SK-N-SH treated with all-trans-retinoic acid at 6 μM for 48 hours (cell line): ENCODE data around the gene POLR3C.

Experiments used
- ATAC-seq: fragments of 200-7000 bp; cut with Tn5 transposase; 3 replicates; pipeline ENCODE4 v1.9.1; 2020; ENCODE audit warnings: mild to moderate bottlenecking, moderate library complexity
- BACH2 ChIP-seq: fragments of 250-450 bp; sonication (Bioruptor Pico); IDR thresholded peaks from 2 replicates; pipeline ENCODE4 v1.9.0; 2021; ENCODE audit warnings: mild to moderate bottlenecking, borderline replicate concordance
- CSDC2 ChIP-seq: fragments of 250-450 bp; sonication (Bioruptor Pico); IDR thresholded peaks from 2 replicates; pipeline ENCODE4 v1.5.0; 2020; ENCODE audit warnings: mild to moderate bottlenecking, moderate library complexity
- ESRRG ChIP-seq: fragments of 250-450 bp; sonication (Bioruptor Pico); IDR thresholded peaks from 2 replicates; pipeline ENCODE4 v1.6.1; 2021; ENCODE audit warnings: mild to moderate bottlenecking
- ISL1 ChIP-seq: fragments of 250-450 bp; sonication (Bioruptor Pico); IDR thresholded peaks from 2 replicates; pipeline ENCODE4 v2.1.2; 2022; ENCODE audit warnings: mild to moderate bottlenecking, moderate library complexity
- OSR1 ChIP-seq: fragments of 250-450 bp; sonication (Bioruptor Pico); IDR thresholded peaks from 2 replicates; pipeline ENCODE4 v1.8.0; 2022; ENCODE audit warnings: moderate library complexity, mild to moderate bottlenecking, inconsistent platforms
- PPARA ChIP-seq: fragments of 250-450 bp; sonication (Bioruptor Pico); IDR thresholded peaks from 2 replicates; pipeline ENCODE4 v1.5.0; 2020; ENCODE audit warnings: mild to moderate bottlenecking, borderline replicate concordance
- SNAI2 ChIP-seq: fragments of 250-450 bp; sonication (Bioruptor Pico); IDR thresholded peaks from 2 replicates; pipeline ENCODE4 v1.5.0; 2020; ENCODE audit warnings: mild to moderate bottlenecking, moderate library complexity
- TCF4 ChIP-seq: fragments of 250-450 bp; sonication (Bioruptor Pico); IDR thresholded peaks from 2 replicates; pipeline ENCODE4 v1.8.0; 2021; ENCODE audit warnings: mild to moderate bottlenecking, moderate library complexity, borderline replicate concordance
- TOX ChIP-seq: fragments of 250-450 bp; sonication (Bioruptor Pico); IDR thresholded peaks from 2 replicates; pipeline ENCODE4 v1.8.0; 2021; ENCODE audit warnings: mild to moderate bottlenecking, moderate library complexity, borderline replicate concordance
- ZC3H10 ChIP-seq: fragments of 250-450 bp; sonication (Bioruptor Pico); IDR thresholded peaks from 2 replicates; pipeline ENCODE4 v1.5.1; 2021; ENCODE audit warnings: mild to moderate bottlenecking, moderate library complexity
- ZFP3 ChIP-seq: fragments of 250-450 bp; sonication (Bioruptor Pico); IDR thresholded peaks from 2 replicates; pipeline ENCODE4 v1.5.0; 2020; ENCODE audit warnings: mild to moderate bottlenecking, moderate library complexity
- ZFP30 ChIP-seq: fragments of 450-650 bp; formaldehyde crosslinking; IDR thresholded peaks from 2 replicates; pipeline ENCODE4 v1.5.0; 2022; ENCODE audit warnings: mild to moderate bottlenecking, moderate library complexity
- ZNF565 ChIP-seq: fragments of 450-650 bp; formaldehyde crosslinking; conservative IDR thresholded peaks from 2 replicates; pipeline ENCODE4 v1.5.0; 2020; ENCODE audit warnings: low read depth, mild to moderate bottlenecking, moderate library complexity
- ZNF70 ChIP-seq: fragments of 450-650 bp; formaldehyde crosslinking; IDR thresholded peaks from 2 replicates; pipeline ENCODE4 v1.5.0; 2020; ENCODE audit warnings: mild to moderate bottlenecking, moderate library complexity
- ZNF8 ChIP-seq: fragments of 450-650 bp; formaldehyde crosslinking; IDR thresholded peaks from 2 replicates; pipeline ENCODE4 v1.5.0; 2020; ENCODE audit warnings: mild to moderate bottlenecking, moderate library complexity
- TF ChIP-seq, protein P1 (sequence below): fragments of 250-450 bp; sonication (Bioruptor Pico); IDR thresholded peaks from 2 replicates; pipeline ENCODE4 v1.8.0; 2020; ENCODE audit warnings: mild to moderate bottlenecking, moderate library complexity, borderline replicate concordance
- TF ChIP-seq, protein P2 (sequence below): fragments of 250-450 bp; sonication (Bioruptor Pico); IDR thresholded peaks from 2 replicates; pipeline ENCODE4 v1.5.1; 2021; ENCODE audit warnings: mild to moderate bottlenecking, moderate library complexity
- TF ChIP-seq, protein P3 (sequence below): fragments of 250-450 bp; sonication (Bioruptor Pico); IDR thresholded peaks from 2 replicates; pipeline ENCODE4 v1.5.1; 2020; ENCODE audit warnings: low read depth, mild to moderate bottlenecking, moderate library complexity
- TF ChIP-seq, protein P4 (sequence below): fragments of 250-450 bp; sonication (Bioruptor Pico); IDR thresholded peaks from 2 replicates; pipeline ENCODE4 v1.8.0; 2021; ENCODE audit warnings: low read depth, mild to moderate bottlenecking, moderate library complexity, borderline replicate concordance
- TF ChIP-seq, protein P5 (sequence below): fragments of 250-450 bp; sonication (Bioruptor Pico); IDR thresholded peaks from 2 replicates; pipeline ENCODE4 v1.5.0; 2020; ENCODE audit warnings: mild to moderate bottlenecking, moderate library complexity

Gene POLR3C

DNA sequence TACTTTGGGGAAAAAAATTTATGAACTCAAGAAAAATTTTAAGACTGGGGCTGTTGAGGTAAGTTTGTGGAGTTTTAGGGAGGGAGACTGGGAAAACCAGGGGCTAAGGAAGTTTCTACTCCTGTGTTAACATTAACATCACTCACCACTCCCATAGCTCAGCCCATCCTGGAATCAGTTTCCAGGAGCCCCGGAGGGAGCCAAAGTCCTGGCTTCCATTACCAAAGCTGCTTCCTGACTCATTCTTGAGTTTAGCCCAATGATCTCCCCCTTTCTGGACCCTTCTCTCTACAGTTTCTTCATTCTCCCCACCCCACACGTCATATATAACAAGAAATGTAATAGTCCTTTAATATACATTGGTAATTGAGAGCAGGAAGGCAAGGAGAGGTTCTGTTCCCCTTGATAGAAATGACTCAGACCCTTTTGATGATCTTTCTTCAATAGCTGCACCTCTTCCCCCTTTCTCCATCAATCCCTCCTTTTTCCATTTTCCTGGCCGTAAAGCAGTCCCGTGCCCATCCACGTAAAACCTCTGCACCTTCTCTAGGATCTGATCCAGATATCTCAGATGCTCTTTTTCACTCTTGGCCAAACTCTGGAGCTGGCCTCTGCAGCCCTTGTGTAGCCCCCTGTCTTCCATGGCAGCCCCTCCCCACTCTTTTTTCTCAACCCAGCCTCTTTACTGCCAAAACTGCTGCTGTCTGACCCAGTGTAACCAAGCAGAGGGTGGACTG lies 39.5 kb downstream of the POLR3C start (continued):
- TF ChIP-seq, protein P1, sequence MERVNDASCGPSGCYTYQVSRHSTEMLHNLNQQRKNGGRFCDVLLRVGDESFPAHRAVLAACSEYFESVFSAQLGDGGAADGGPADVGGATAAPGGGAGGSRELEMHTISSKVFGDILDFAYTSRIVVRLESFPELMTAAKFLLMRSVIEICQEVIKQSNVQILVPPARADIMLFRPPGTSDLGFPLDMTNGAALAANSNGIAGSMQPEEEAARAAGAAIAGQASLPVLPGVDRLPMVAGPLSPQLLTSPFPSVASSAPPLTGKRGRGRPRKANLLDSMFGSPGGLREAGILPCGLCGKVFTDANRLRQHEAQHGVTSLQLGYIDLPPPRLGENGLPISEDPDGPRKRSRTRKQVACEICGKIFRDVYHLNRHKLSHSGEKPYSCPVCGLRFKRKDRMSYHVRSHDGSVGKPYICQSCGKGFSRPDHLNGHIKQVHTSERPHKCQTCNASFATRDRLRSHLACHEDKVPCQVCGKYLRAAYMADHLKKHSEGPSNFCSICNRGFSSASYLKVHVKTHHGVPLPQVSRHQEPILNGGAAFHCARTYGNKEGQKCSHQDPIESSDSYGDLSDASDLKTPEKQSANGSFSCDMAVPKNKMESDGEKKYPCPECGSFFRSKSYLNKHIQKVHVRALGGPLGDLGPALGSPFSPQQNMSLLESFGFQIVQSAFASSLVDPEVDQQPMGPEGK (CRISPR knock-in tag) = no peak
- TF ChIP-seq, protein P2, sequence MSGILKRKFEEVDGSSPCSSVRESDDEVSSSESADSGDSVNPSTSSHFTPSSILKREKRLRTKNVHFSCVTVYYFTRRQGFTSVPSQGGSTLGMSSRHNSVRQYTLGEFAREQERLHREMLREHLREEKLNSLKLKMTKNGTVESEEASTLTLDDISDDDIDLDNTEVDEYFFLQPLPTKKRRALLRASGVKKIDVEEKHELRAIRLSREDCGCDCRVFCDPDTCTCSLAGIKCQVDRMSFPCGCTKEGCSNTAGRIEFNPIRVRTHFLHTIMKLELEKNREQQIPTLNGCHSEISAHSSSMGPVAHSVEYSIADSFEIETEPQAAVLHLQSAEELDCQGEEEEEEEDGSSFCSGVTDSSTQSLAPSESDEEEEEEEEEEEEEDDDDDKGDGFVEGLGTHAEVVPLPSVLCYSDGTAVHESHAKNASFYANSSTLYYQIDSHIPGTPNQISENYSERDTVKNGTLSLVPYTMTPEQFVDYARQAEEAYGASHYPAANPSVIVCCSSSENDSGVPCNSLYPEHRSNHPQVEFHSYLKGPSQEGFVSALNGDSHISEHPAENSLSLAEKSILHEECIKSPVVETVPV (CRISPR knock-in tag) = no peak
- TF ChIP-seq BACH2 (CRISPR knock-in tag) (no peak), CSDC2 (CRISPR knock-in tag) (no peak), ZFP30 (no peak), ZNF8 (CRISPR knock-in tag) (no peak), SNAI2 (CRISPR knock-in tag) (no peak), ESRRG (CRISPR knock-in tag) (no peak), OSR1 (CRISPR knock-in tag) (no peak), ISL1 (no peak)
- TF ChIP-seq, protein P3, sequence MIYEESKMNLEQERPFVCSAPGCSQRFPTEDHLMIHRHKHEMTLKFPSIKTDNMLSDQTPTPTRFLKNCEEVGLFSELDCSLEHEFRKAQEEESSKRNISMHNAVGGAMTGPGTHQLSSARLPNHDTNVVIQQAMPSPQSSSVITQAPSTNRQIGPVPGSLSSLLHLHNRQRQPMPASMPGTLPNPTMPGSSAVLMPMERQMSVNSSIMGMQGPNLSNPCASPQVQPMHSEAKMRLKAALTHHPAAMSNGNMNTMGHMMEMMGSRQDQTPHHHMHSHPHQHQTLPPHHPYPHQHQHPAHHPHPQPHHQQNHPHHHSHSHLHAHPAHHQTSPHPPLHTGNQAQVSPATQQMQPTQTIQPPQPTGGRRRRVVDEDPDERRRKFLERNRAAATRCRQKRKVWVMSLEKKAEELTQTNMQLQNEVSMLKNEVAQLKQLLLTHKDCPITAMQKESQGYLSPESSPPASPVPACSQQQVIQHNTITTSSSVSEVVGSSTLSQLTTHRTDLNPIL (CRISPR knock-in tag) = no peak
- TF ChIP-seq, all 23 proteins: peak for 0

GRCh38 chr1:145868232-145868631 lies 44.2 kb downstream of the POLR3C start:
- TF ChIP-seq, protein P1 (CRISPR knock-in tag) = no peak
- ATAC-seq = no peak

DNA sequence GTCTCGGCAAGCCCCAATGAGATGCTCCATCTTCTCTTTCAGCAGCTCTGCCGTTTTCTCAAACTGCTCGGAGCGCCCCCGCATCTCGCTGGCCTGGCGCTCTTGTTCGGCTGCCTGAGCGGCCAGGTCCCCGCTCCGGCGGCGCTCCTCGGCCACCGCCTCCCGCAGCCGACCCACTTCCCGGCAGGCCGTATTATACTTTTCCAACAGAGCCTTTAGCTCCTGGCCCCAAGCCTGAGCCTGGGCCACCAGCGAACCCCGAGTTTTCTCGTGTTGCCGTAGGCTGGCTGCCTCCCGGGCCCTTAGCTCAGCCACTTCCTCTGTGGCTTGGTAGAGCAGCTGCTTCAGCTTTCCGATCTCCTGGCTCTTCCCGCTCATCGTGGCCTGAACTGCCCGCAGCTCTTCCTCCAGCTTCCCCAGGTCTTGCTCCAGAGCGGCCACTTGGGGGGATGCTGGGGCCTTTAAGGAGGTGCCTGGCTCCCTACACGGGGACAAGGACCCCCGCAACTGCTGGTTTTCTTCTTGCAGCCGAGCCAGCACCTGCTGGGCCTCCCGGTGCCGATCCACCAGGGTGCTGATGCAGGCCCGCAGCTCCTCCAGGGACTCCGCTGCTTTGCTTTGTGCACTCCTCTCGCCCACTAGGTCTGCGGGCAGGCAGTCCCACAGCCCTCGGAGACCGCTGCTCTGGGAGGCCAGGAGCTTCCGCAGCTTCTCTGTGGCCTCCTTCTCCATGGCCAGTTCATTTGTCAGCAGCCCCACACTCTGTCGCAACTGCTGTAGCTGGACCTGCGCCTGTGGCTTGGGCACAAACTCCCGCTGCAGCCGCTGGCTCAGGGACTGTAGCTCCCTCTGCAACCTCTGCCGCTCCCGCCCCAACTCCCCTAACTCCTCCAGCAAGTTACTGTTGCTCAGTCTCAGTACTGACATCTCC lies 48.3 kb downstream of the POLR3C start:
- TF ChIP-seq, protein P4, sequence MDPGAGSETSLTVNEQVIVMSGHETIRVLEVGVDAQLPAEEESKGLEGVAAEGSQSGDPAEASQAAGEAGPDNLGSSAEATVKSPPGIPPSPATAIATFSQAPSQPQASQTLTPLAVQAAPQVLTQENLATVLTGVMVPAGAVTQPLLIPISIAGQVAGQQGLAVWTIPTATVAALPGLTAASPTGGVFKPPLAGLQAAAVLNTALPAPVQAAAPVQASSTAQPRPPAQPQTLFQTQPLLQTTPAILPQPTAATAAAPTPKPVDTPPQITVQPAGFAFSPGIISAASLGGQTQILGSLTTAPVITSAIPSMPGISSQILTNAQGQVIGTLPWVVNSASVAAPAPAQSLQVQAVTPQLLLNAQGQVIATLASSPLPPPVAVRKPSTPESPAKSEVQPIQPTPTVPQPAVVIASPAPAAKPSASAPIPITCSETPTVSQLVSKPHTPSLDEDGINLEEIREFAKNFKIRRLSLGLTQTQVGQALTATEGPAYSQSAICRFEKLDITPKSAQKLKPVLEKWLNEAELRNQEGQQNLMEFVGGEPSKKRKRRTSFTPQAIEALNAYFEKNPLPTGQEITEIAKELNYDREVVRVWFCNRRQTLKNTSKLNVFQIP (CRISPR knock-in tag) = no peak
- no peak for TF ChIP-seq ZC3H10 (CRISPR knock-in tag)
- TF ChIP-seq ZFP30 = no peak
- no peak for TF ChIP-seq ZFP3 (CRISPR knock-in tag)
- no peak for TF ChIP-seq ZNF565 (CRISPR knock-in tag)
- TF ChIP-seq, protein P1 (CRISPR knock-in tag) = no peak
- TF ChIP-seq, protein P5, sequence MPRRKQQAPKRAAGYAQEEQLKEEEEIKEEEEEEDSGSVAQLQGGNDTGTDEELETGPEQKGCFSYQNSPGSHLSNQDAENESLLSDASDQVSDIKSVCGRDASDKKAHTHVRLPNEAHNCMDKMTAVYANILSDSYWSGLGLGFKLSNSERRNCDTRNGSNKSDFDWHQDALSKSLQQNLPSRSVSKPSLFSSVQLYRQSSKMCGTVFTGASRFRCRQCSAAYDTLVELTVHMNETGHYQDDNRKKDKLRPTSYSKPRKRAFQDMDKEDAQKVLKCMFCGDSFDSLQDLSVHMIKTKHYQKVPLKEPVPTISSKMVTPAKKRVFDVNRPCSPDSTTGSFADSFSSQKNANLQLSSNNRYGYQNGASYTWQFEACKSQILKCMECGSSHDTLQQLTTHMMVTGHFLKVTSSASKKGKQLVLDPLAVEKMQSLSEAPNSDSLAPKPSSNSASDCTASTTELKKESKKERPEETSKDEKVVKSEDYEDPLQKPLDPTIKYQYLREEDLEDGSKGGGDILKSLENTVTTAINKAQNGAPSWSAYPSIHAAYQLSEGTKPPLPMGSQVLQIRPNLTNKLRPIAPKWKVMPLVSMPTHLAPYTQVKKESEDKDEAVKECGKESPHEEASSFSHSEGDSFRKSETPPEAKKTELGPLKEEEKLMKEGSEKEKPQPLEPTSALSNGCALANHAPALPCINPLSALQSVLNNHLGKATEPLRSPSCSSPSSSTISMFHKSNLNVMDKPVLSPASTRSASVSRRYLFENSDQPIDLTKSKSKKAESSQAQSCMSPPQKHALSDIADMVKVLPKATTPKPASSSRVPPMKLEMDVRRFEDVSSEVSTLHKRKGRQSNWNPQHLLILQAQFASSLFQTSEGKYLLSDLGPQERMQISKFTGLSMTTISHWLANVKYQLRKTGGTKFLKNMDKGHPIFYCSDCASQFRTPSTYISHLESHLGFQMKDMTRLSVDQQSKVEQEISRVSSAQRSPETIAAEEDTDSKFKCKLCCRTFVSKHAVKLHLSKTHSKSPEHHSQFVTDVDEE = no peak
- TF ChIP-seq PPARA = no peak
- TF ChIP-seq TCF4 (CRISPR knock-in tag) = no peak
- TF ChIP-seq, protein P3 (CRISPR knock-in tag) = no peak
- TF ChIP-seq ZNF70 (CRISPR knock-in tag) = no peak
- TF ChIP-seq BACH2 (CRISPR knock-in tag) = no peak
- TF ChIP-seq CSDC2 (CRISPR knock-in tag) = no peak
- TF ChIP-seq TOX (CRISPR knock-in tag) = no peak
- no peak for TF ChIP-seq ESRRG (CRISPR knock-in tag)
- no peak for TF ChIP-seq OSR1 (CRISPR knock-in tag)
- no peak; the same call in 2 of the 3 replicates for ATAC-seq
